ENCODE measurements around the gene CYP4V2. TPM values are rescaled to one million over a fixed set of nuclear protein-coding genes. Genes with fewer than 3 reads are reported as not detected.

The CYP4V2 gene
- total RNA-seq, 2 donors from 2014 or later = 18.9 to 37.7 TPM

DNA sequence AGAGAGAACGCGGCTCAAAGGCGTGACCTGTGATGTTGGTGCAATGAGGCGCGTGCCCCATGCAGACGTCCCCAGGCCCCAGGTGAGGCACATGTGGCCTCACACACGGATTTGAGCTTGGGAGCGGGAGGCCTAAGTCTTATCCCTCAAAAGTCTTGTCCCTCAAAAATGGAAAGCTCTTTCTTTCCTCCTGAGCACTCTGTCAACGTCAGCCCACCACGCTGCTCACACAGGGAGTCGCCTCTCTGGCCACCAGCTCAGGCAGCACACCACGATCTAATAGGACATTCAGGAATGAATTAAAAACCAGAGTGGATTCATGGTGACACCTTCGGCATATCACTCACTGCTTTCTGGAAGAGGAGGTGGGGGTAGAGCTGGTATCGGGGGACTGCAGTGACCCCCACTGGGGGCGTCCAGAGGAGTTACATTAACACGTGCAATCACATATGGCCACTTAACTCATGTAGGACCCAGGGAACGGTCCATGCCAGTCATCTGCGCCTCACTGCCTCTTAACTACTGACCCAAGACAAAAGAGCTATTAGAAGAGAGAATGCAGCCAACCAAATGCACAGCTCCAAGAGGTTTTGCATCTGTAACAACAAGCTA is 21.9 kb upstream of the CYP4V2 start:
- no peak for TF ChIP-seq CTCF (IDR thresholded peaks at IDR 0.05)
- Histone ChIP-seq H3K27ac (no peak overlapping the region), H3K4me1 (no peaks in the 10 kb centered on the region), H3K9me3 (no peaks in the 10 kb centered on the region), H3K4me3 (no peak overlapping the region), H3K27me3 (no peaks in the 10 kb centered on the region), H3K36me3 (no peaks in the 10 kb centered on the region)
- DNase-seq (ENCODE audit: low spot score) = no peak

DNA sequence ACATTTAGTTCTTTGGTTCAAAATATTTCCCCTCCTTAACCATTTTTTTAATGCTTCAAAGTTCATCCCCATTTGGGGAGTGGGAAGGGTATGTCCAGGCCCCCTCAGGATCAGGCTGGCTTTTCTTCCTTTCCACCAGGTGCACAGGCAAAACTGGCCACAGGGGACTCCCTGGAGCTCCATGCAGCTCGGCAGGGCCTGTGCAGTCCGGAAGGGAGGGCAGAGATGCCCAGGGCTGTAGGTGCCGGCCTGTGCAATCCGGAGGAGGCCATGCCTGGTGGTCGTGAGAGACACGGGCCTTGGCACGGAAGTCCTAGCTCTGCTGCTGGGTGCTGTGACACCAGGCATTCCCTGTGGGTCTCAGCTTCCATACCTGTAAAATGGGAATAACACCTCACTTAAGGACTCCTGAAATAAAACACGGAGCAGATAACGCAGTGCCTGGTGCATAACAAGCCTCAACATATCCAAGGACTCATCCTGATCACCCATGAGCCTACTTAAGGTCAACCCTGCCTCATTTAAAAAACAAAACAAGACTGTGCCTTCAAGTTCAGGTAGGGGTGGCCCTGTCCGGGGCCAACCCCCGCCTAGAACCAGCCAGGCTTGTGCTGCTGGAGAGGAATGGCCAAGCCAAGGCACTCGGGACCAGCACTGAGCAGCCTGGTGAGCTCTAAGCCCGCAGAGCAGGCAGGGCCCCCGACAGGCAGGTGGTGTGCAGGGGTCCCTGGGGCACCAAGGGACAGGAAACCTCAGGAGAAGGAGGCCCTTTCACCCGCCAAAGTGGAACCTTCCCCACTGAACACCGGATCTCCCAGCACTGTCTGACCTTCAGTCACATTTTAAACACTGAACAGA is 21.2 kb upstream of the CYP4V2 start:
- no peak for TF ChIP-seq CTCF (IDR thresholded peaks at IDR 0.05)
- no peak overlapping the region for H3K27ac ChIP-seq
- DNase-seq (ENCODE audit: low spot score) = no peak

GRCh38 chr4:186170966-186171365 is 20.4 kb upstream of the CYP4V2 start:
- H3K4me3 ChIP-seq = no peak overlapping the region
- no peaks in the 10 kb centered on the region for H3K4me1 ChIP-seq
- TF ChIP-seq CTCF (IDR thresholded peaks at IDR 0.05) = no peak
- no peaks in the 10 kb centered on the region for H3K27me3 ChIP-seq
- no peak for DNase-seq (ENCODE audit: low spot score)
- H3K27ac ChIP-seq = no peak overlapping the region
- no peaks in the 10 kb centered on the region for H3K9me3 ChIP-seq
- no peaks in the 10 kb centered on the region for H3K36me3 ChIP-seq

More for the DNA sequence above, 21.2 kb upstream of the CYP4V2 start:
- H3K4me1 ChIP-seq = no peaks in the 10 kb centered on the region
- H3K4me3 ChIP-seq = no peak overlapping the region
- H3K27me3 ChIP-seq = no peaks in the 10 kb centered on the region
- H3K36me3 ChIP-seq = no peaks in the 10 kb centered on the region
- H3K9me3 ChIP-seq = no peaks in the 10 kb centered on the region

GRCh38 chr4:186172546-186172945 is 18.8 kb upstream of the CYP4V2 start:
- DNase-seq (ENCODE audit: low spot score) = no peak
- no peaks in the 10 kb centered on the region for H3K9me3 ChIP-seq

GRCh38 chr4:186188107-186188506 is 3.3 kb upstream of the CYP4V2 start:
- peaks cover 0 to 19% of the 10 kb centered on the region in 2 donors for H3K4me1 ChIP-seq
- no peak overlapping the region for H3K27ac ChIP-seq
- H3K36me3 ChIP-seq = no peaks in the 10 kb centered on the region
- TF ChIP-seq CTCF (IDR thresholded peaks at IDR 0.05) = no peak
- H3K27me3 ChIP-seq = no peaks in the 10 kb centered on the region
- DNase-seq (ENCODE audit: low spot score) = no peak
- no peaks in the 10 kb centered on the region for H3K9me3 ChIP-seq
- no peak overlapping the region for H3K4me3 ChIP-seq

More at GRCh38 chr4:186172546-186172945, 18.8 kb upstream of the CYP4V2 start:
- TF ChIP-seq CTCF (IDR thresholded peaks at IDR 0.05) = no peak
- no peaks in the 10 kb centered on the region for H3K4me1 ChIP-seq
- H3K27ac ChIP-seq = no peak overlapping the region
- H3K27me3 ChIP-seq = no peaks in the 10 kb centered on the region
- no peak overlapping the region for H3K4me3 ChIP-seq
- no peaks in the 10 kb centered on the region for H3K36me3 ChIP-seq
